ENCODE results near the gene MOCOS. TPM values are rescaled to one million over a fixed set of nuclear protein-coding genes. Genes with fewer than 3 reads are reported as not detected.

MOCOS gene
- total RNA-seq, 1 donor from 2014 or later = 0.42 TPM

GRCh38 chr18:36303211-36303844 lies 116.0 kb downstream of the MOCOS start:
- Mint-ChIP-seq H3K9me3 (no peaks in the 10 kb centered on the region), H3K4me1 (no peaks in the 10 kb centered on the region), H3K27me3 (peaks cover 58% of the 10 kb centered on the region), H3K36me3 (ENCODE audit: low read depth) (no peaks in the 10 kb centered on the region), H3K4me3 (no peak overlapping the region), H3K27ac (no peak overlapping the region)
- no peak for TF ChIP-seq CTCF (IDR thresholded peaks at IDR 0.05)
- DNase-seq (no peak), ATAC-seq (ENCODE audit: low read depth) (no peak)
- POLR2A ChIA-PET = no interaction called here
- intact Hi-C loops (cut with micrococcal nuclease) = no loop called here
- CTCF ChIA-PET = no interaction called here

- Mint-ChIP-seq H3K4me3 (no peak overlapping the region), H3K36me3 (ENCODE audit: low read depth) (no peaks in the 10 kb centered on the region), H3K27me3 (peaks cover 56% of the 10 kb centered on the region), H3K9me3 (no peaks in the 10 kb centered on the region), H3K27ac (no peak overlapping the region), H3K4me1 (no peaks in the 10 kb centered on the region)
- TF ChIP-seq CTCF (IDR thresholded peaks at IDR 0.05) = no peak
- POLR2A ChIA-PET = no interaction called here
- DNase-seq (no peak), ATAC-seq (ENCODE audit: low read depth) (no peak)
- CTCF ChIA-PET = no interaction called here
- intact Hi-C loops (cut with micrococcal nuclease) = no loop called here
Measured at GRCh38 chr18:36304723-36305122, 117.4 kb downstream of the MOCOS start.

GRCh38 chr18:36305375-36305774 lies 118.1 kb downstream of the MOCOS start:
- Mint-ChIP-seq H3K4me1 (no peaks in the 10 kb centered on the region), H3K4me3 (no peak overlapping the region), H3K9me3 (no peaks in the 10 kb centered on the region), H3K27ac (no peak overlapping the region), H3K27me3 (peaks cover 55% of the 10 kb centered on the region), H3K36me3 (ENCODE audit: low read depth) (no peaks in the 10 kb centered on the region)
- ATAC-seq (ENCODE audit: low read depth) (no peak), DNase-seq (no peak)
- CTCF ChIA-PET = no interaction called here
- POLR2A ChIA-PET = no interaction called here
- intact Hi-C loops (cut with micrococcal nuclease) = no loop called here
- no peak for TF ChIP-seq CTCF (IDR thresholded peaks at IDR 0.05)

GRCh38 chr18:36307513-36307912 lies 120.2 kb downstream of the MOCOS start:
- no peak overlapping the region for H3K27ac Mint-ChIP-seq
- ATAC-seq (ENCODE audit: low read depth) (no peak), DNase-seq (no peak)
- ChIA-PET POLR2A (no interaction called here), CTCF (no interaction called here)
- H3K4me1 Mint-ChIP-seq = no peaks in the 10 kb centered on the region
- H3K36me3 Mint-ChIP-seq (ENCODE audit: low read depth) = no peaks in the 10 kb centered on the region
- intact Hi-C loops (cut with micrococcal nuclease) = no loop called here
- no peak for TF ChIP-seq CTCF (IDR thresholded peaks at IDR 0.05)
- no peak overlapping the region for H3K4me3 Mint-ChIP-seq
- peaks cover 61% of the 10 kb centered on the region for H3K27me3 Mint-ChIP-seq
- no peaks in the 10 kb centered on the region for H3K9me3 Mint-ChIP-seq

- intact Hi-C loops (cut with micrococcal nuclease) = no loop called here
- CTCF ChIA-PET = interaction anchor here (0.9 kb wide), 1 partner anchor 291 kb away, joined by 3 read pairs; no protein-coding TSS in a partner anchor
- no peak for ATAC-seq (ENCODE audit: low read depth)
- POLR2A ChIA-PET = no interaction called here
- no peak overlapping the region for H3K4me3 Mint-ChIP-seq
- H3K9me3 Mint-ChIP-seq = no peaks in the 10 kb centered on the region
- H3K27ac Mint-ChIP-seq = no peak overlapping the region
- no peaks in the 10 kb centered on the region for H3K4me1 Mint-ChIP-seq
- TF ChIP-seq CTCF (IDR thresholded peaks at IDR 0.05) = no peak
- peaks cover 56% of the 10 kb centered on the region for H3K27me3 Mint-ChIP-seq
- DNase-seq = no peak
- H3K36me3 Mint-ChIP-seq (ENCODE audit: low read depth) = no peaks in the 10 kb centered on the region
Measured at GRCh38 chr18:36308711-36309435, 121.6 kb downstream of the MOCOS start.

Measured in activated B cell treated with CpG ODN at 0.5 μM for 24 hours (primary cell).